ENCODE results near the gene C4orf50. TPM values are rescaled to one million over a fixed set of nuclear protein-coding genes. Genes with fewer than 3 reads are reported as not detected.

The C4orf50 gene
- total and polyA plus RNA-seq, 8 donors, result under 0.01 to 0.23 (median 0.07) TPM

GRCh38 chr4:6024313-6024960 lies 6.2 kb upstream of the C4orf50 start:
- DNase-seq, result peak in 1 of 6 donors; percentile 46
- H3K36me3 ChIP-seq, result no peaks in the 10 kb centered on the region
- TF ChIP-seq CTCF (IDR thresholded peaks at IDR 0.05), result no peak
- H3K27ac ChIP-seq, result no peak overlapping the region
- H3K9me3 ChIP-seq, result no peaks in the 10 kb centered on the region
- H3K27me3 ChIP-seq, result peaks cover 0 to 4% (median 0%) of the 10 kb centered on the region in 4 donors
- ATAC-seq, result no peak
- 69 to 70% methylated on average over 20 of the region's 20 CpGs for WGBS, 2 donors
- no peak for FAIRE-seq
- intact Hi-C loops (cut with DNase I), result no loop called here
- no peaks in the 10 kb centered on the region for H3K4me1 ChIP-seq
- no peak overlapping the region for H3K4me3 ChIP-seq

- H3K4me1 ChIP-seq, result no peaks in the 10 kb centered on the region
- ATAC-seq (no peak), FAIRE-seq (no peak), DNase-seq (no peak)
- no peaks in the 10 kb centered on the region for H3K9me3 ChIP-seq
- H3K4me3 ChIP-seq, result no peak overlapping the region
- H3K27me3 ChIP-seq, result peaks cover 0 to 4% (median 0%) of the 10 kb centered on the region in 4 donors
- H3K27ac ChIP-seq, result no peak overlapping the region
- intact Hi-C loops (cut with DNase I), result no loop called here
- TF ChIP-seq CTCF (IDR thresholded peaks at IDR 0.05), result no peak
- no peaks in the 10 kb centered on the region for H3K36me3 ChIP-seq
- 71 to 84% methylated on average over 10 of the region's 10 CpGs for WGBS, 2 donors
Observed at GRCh38 chr4:6023731-6024130, 5.5 kb upstream of the C4orf50 start.

GRCh38 chr4:6022607-6023288 lies 4.5 kb upstream of the C4orf50 start:
- ATAC-seq (no peak), DNase-seq (peak in 1 of 6 donors; percentile 57), FAIRE-seq (no peak)
- 43 to 46% methylated on average over 30 of the region's 30 CpGs for WGBS, 2 donors
- intact Hi-C loops (cut with DNase I), result no loop called here
- no peaks in the 10 kb centered on the region for H3K9me3 ChIP-seq
- H3K4me3 ChIP-seq, result no peak overlapping the region
- H3K27ac ChIP-seq, result no peak overlapping the region
- TF ChIP-seq CTCF (IDR thresholded peaks at IDR 0.05), result no peak
- peaks cover 0 to 4% (median 0%) of the 10 kb centered on the region in 4 donors for H3K27me3 ChIP-seq
- H3K4me1 ChIP-seq, result no peaks in the 10 kb centered on the region
- H3K36me3 ChIP-seq, result no peaks in the 10 kb centered on the region

- intact Hi-C loops (cut with DNase I), result no loop called here
Observed at GRCh38 chr4:6021831-6022606, 3.8 kb upstream of the C4orf50 start.

More at GRCh38 chr4:6021831-6022606, 3.8 kb upstream of the C4orf50 start:
- WGBS, 2 donors, result 67 to 78% methylated on average over 20 of the region's 20 CpGs
- TF ChIP-seq CTCF (IDR thresholded peaks at IDR 0.05), result no peak
- H3K27ac ChIP-seq, result no peak overlapping the region
- no peak for ATAC-seq
- FAIRE-seq, result no peak
- DNase-seq, result peak in 1 of 6 donors; percentile 52
- no peak overlapping the region for H3K4me3 ChIP-seq
- no peaks in the 10 kb centered on the region for H3K4me1 ChIP-seq
- H3K27me3 ChIP-seq, result peaks cover 0 to 4% (median 0%) of the 10 kb centered on the region in 4 donors
- H3K36me3 ChIP-seq, result no peaks in the 10 kb centered on the region
- H3K9me3 ChIP-seq, result no peaks in the 10 kb centered on the region
